Testis (tissue), 2 donors: ENCODE results near the gene SNX14.

ENCODE experiments used
- POLR2A ChIP-seq: fragments of 450-650 bp; IDR thresholded peaks from one replicate; pipeline ENCODE4 v1.6.1; 2017; ENCODE audit warnings: antibody characterized with exemption, mild to moderate bottlenecking, moderate library complexity
- TF ChIP-seq, protein P1 (sequence below), 3 experiments: fragments of 450-650 bp in 2 of 3; fragments of 200-600 bp in 1 of 3; sonication (generic) in 1 of 3; IDR thresholded peaks; one replicate each; pipeline ENCODE4 v1.5.1; 2016 to 2019; ENCODE audit warnings: antibody characterized with exemption in 3 of 3, mild to moderate bottlenecking in 2 of 3, moderate library complexity in 1 of 3

DNA sequence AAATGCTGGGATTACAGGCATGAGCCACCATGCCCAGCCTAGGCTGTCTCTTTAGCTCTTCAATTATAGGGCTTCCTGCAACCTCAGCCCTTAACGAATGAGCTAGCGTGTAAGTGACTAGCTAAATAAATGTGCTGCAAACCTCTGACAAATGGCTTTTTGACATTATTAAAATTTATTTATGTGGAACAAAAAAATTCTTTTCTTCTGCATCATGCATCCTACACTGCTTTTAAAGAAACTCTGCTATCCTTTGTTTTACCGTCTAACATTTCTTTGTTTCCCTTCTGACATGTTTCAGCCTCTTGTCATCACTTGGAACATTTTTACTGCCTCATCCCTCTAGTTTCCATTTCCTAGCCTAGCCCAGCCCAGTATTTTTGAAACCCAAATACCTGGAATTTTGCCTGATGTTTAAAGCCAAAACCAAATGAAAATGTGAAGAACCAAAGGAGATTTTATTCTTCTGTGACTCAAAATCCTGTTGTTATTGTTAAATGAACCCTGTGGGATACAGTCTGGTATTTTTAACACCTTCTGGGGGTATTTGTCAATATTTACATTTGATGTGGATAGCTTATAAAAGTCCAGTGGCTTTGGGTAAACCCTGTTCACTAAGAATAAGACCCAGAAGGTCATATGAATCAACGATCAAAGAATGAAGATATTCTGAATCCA lies 134.3 kb downstream of the SNX14 start:
- TF ChIP-seq, protein P1, sequence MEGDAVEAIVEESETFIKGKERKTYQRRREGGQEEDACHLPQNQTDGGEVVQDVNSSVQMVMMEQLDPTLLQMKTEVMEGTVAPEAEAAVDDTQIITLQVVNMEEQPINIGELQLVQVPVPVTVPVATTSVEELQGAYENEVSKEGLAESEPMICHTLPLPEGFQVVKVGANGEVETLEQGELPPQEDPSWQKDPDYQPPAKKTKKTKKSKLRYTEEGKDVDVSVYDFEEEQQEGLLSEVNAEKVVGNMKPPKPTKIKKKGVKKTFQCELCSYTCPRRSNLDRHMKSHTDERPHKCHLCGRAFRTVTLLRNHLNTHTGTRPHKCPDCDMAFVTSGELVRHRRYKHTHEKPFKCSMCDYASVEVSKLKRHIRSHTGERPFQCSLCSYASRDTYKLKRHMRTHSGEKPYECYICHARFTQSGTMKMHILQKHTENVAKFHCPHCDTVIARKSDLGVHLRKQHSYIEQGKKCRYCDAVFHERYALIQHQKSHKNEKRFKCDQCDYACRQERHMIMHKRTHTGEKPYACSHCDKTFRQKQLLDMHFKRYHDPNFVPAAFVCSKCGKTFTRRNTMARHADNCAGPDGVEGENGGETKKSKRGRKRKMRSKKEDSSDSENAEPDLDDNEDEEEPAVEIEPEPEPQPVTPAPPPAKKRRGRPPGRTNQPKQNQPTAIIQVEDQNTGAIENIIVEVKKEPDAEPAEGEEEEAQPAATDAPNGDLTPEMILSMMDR (IDR thresholded peaks at IDR 0.05), result no peak
- no peak for TF ChIP-seq POLR2A
